A549 (cell line): ENCODE results near the gene CCDC83. TPM values are rescaled to one million over a fixed set of nuclear protein-coding genes. Genes with fewer than 3 reads are reported as not detected.

Source experiments
- ATAC-seq, 2 experiments: fragments of 200-7000 bp in 1 of 2; fragments of >200 bp in 1 of 2; cut with Nextera tagmentation in 1 of 2; cut with Tn5 transposase in 1 of 2; 3 replicates each; pipeline versions ENCODE4 v1.8.0 to v1.9.1; 2018 to 2020; ENCODE audit warnings: mild to moderate bottlenecking in 1 of 2, moderate library complexity in 1 of 2
- CTCF ChIA-PET: fragments of 300-600 bp; sonication (Branson Sonifier 250); formaldehyde crosslinking; extraction: SDS; loops from one replicate; lab custom pipeline; 2021; ENCODE audit warnings: antibody characterized with exemption, inconsistent platforms; lab: Yijun Ruan, JAX
- POLR2A ChIA-PET: fragments of 350-600 bp; formaldehyde crosslinking; extraction: SDS; loops from one replicate; lab custom pipeline; 2021; ENCODE audit warnings: antibody characterized with exemption, inconsistent platforms; lab: Yijun Ruan, JAX
- DNase-seq, 2 experiments: peaks; one replicate each; pipeline versions ENCODE4 v3.0.0 to v3.0.0-alpha.2; 2011 to 2016; ENCODE audit warnings: low read depth in 1 of 2, low spot score in 1 of 2
- FAIRE-seq: peaks from 2 replicates; lab custom pipeline; 2011; peaks lifted over from hg19 to GRCh38; lab: Jason Lieb, UNC
- H3K27ac ChIP-seq, 2 experiments: fragments of >200 bp; sonication (Bioruptor Twin); formaldehyde crosslinking; 3 replicates each; pipeline ENCODE4 v1.5.1; 2016 to 2017
- H3K4me1 ChIP-seq: fragments of >200 bp; sonication (Bioruptor Twin); formaldehyde crosslinking; 3 replicates; pipeline ENCODE4 v1.6.1; 2016
- H3K4me2 ChIP-seq: fragments of >200 bp; sonication (Bioruptor Twin); formaldehyde crosslinking; 3 replicates; pipeline ENCODE4 v1.6.1; 2016
- H3K4me3 ChIP-seq: fragments of >200 bp; sonication (Bioruptor Twin); formaldehyde crosslinking; 3 replicates; pipeline ENCODE4 v1.5.1; 2016
- H3K9me3 ChIP-seq: fragments of >200 bp; sonication (Bioruptor Twin); formaldehyde crosslinking; 3 replicates; pipeline ENCODE4 v1.6.1; 2016
- BCL3 ChIP-seq: fragments of >200 bp; sonication (Bioruptor Twin); formaldehyde crosslinking; IDR thresholded peaks from 3 replicates; pipeline ENCODE4 v1.6.1; 2016
- BHLHE40 ChIP-seq: IDR thresholded peaks from 2 replicates; pipeline ENCODE4 v1.6.1; 2012; ENCODE audit warnings: low read depth, low read length, inconsistent platforms
- CBX2 ChIP-seq: fragments of 200-600 bp; sonication (generic); IDR thresholded peaks from 2 replicates; pipeline ENCODE4 v1.6.1; 2016; ENCODE audit warnings: low read depth, mild to moderate bottlenecking, borderline replicate concordance
- CEBPB ChIP-seq, 2 experiments: fragments of >200 bp in 1 of 2; sonication (Bioruptor Twin) in 1 of 2; formaldehyde crosslinking in 1 of 2; IDR thresholded peaks; 2 replicates each; pipeline ENCODE4 v1.6.1; 2012 to 2016
- CHD2 ChIP-seq: fragments of 150-350 bp; IDR thresholded peaks from 2 replicates; pipeline ENCODE4 v1.6.1; 2014; ENCODE audit warnings: low read length; ENCODE audit not compliant: partially characterized antibody
- CTCF ChIP-seq: fragments of >200 bp; sonication (Bioruptor Twin); formaldehyde crosslinking; IDR thresholded peaks from 3 replicates; pipeline ENCODE4 v1.5.1; 2016
- EHF ChIP-seq: fragments of 250-450 bp; sonication (Bioruptor Pico); IDR thresholded peaks from 2 replicates; pipeline ENCODE4 v1.5.0; 2020; ENCODE audit warnings: mild to moderate bottlenecking
- FOSL2 ChIP-seq, 2 experiments: fragments of 450-650 bp in 1 of 2; fragments of >200 bp in 1 of 2; sonication (Bioruptor Twin) in 1 of 2; formaldehyde crosslinking; IDR thresholded peaks; 2 replicates each; pipeline versions ENCODE4 v1.5.0 to v1.6.1; 2016 to 2020; ENCODE audit warnings: mild to moderate bottlenecking in 1 of 2, moderate library complexity in 1 of 2
- FOXS1 ChIP-seq: fragments of 250-450 bp; sonication (Bioruptor Pico); IDR thresholded peaks from 2 replicates; pipeline ENCODE4 v1.5.0; 2020; ENCODE audit warnings: mild to moderate bottlenecking, moderate library complexity
- GATA3 ChIP-seq: IDR thresholded peaks from 2 replicates; pipeline ENCODE4 v1.6.1; 2012; ENCODE audit warnings: borderline replicate concordance
- HES2 ChIP-seq: fragments of >200 bp; sonication (Bioruptor Twin); formaldehyde crosslinking; IDR thresholded peaks from 2 replicates; pipeline ENCODE4 v1.6.1; 2016
- HMGXB4 ChIP-seq: fragments of 250-450 bp; sonication (Bioruptor Pico); IDR thresholded peaks from 2 replicates; pipeline ENCODE4 v1.5.0; 2021; ENCODE audit warnings: mild to moderate bottlenecking, moderate library complexity, borderline replicate concordance
- HOXB13 ChIP-seq: fragments of 250-450 bp; sonication (Bioruptor Pico); IDR thresholded peaks from 2 replicates; pipeline ENCODE4 v1.5.0; 2020; ENCODE audit warnings: low read depth, mild to moderate bottlenecking, moderate library complexity
- JUN ChIP-seq, 2 experiments: fragments of >200 bp; sonication (Bioruptor Twin); formaldehyde crosslinking; IDR thresholded peaks; 2 replicates in 1 of 2; 3 replicates in 1 of 2; pipeline ENCODE4 v1.6.1; 2016 to 2017
- MAFK ChIP-seq: fragments of 450-650 bp; IDR thresholded peaks from 2 replicates; pipeline ENCODE4 v1.6.1; 2014; ENCODE audit not compliant: partially characterized antibody
- MAZ ChIP-seq: fragments of 150-350 bp; IDR thresholded peaks from 2 replicates; pipeline ENCODE4 v1.6.1; 2014; ENCODE audit warnings: antibody characterized with exemption, low read depth, low read length, borderline replicate concordance
- MYC ChIP-seq: IDR thresholded peaks from 2 replicates; pipeline ENCODE4 v1.6.1; 2012; ENCODE audit warnings: mild to moderate bottlenecking, inconsistent platforms, low read length, improper control_type of control experiment, borderline replicate concordance
- NPAS2 ChIP-seq: fragments of 250-450 bp; sonication (Bioruptor Pico); IDR thresholded peaks from 2 replicates; pipeline ENCODE4 v1.8.0; 2022; ENCODE audit warnings: mild to moderate bottlenecking, moderate library complexity, borderline replicate concordance
- POLR2AphosphoS2 ChIP-seq: conservative IDR thresholded peaks from 2 replicates; pipeline ENCODE4 v1.6.1; 2012; ENCODE audit warnings: low read length, improper control_type of control experiment, inconsistent platforms
- RAD21 ChIP-seq, 2 experiments: fragments of >200 bp in 1 of 2; sonication (Bioruptor Twin) in 1 of 2; formaldehyde crosslinking in 1 of 2; IDR thresholded peaks in 1 of 2; conservative IDR thresholded peaks in 1 of 2; 2 replicates in 1 of 2; 3 replicates in 1 of 2; pipeline ENCODE4 v1.6.1; 2012 to 2018; ENCODE audit warnings: inconsistent platforms in 1 of 2
- RARB ChIP-seq: fragments of 250-450 bp; sonication (Bioruptor Pico); IDR thresholded peaks from 2 replicates; pipeline ENCODE4 v1.8.0; 2021; ENCODE audit warnings: mild to moderate bottlenecking, moderate library complexity
- RFX5 ChIP-seq: fragments of 450-650 bp; IDR thresholded peaks from 2 replicates; pipeline ENCODE4 v1.7.1; 2014; ENCODE audit warnings: antibody characterized with exemption, mild to moderate bottlenecking, moderate library complexity
- SMC3 ChIP-seq: fragments of >200 bp; sonication (Bioruptor Twin); formaldehyde crosslinking; IDR thresholded peaks from 3 replicates; pipeline ENCODE4 v1.6.1; 2018; ENCODE audit warnings: inconsistent platforms
- ZC3H11A ChIP-seq: fragments of 450-650 bp; IDR thresholded peaks from 2 replicates; pipeline ENCODE4 v1.6.1; 2014; ENCODE audit warnings: antibody characterized with exemption, mild to moderate bottlenecking
- ZSCAN20 ChIP-seq: fragments of 250-450 bp; sonication (Bioruptor Pico); IDR thresholded peaks from 2 replicates; pipeline ENCODE4 v1.8.0; 2022; ENCODE audit warnings: mild to moderate bottlenecking, moderate library complexity
- WGBS: methylation state at CpG from one replicate; pipeline ENCODE4 v1.1.6; 2017; ENCODE audit errors: missing lambda C conversion rate; 5-methylcytosine and 5-hydroxymethylcytosine counted together
- polyA plus RNA-seq, 4 experiments: library from polyadenylated mRNA; depleted of rRNA in 3 of 4; stranded (reverse); fragments of >200 nt; fragmentation: RNase III in 1 of 4; extraction: RNeasy Plus Mini Kit Qiagen cat#74134 plus additional on column Dnase treatment in 1 of 4; gene quantifications; 2 replicates in 3 of 4; 3 replicates in 1 of 4; pipeline ENCODE4 v1.2.3, GENCODE V29; 2011 to 2017

CCDC83 gene
- polyA plus RNA-seq, 2 of the 4 experiments (the other 2 are of a cell fraction) = not detected

GRCh38 chr11:85826116-85826855 lies 28.9 kb upstream of the CCDC83 start:
- peak; percentile 58 to 84 for DNase-seq
- peak; percentile 78 to 81 for ATAC-seq
- H3K4me1 ChIP-seq = peaks cover 62% of the 10 kb centered on the region
- ChIA-PET CTCF (interaction anchor here (0.6 to 5.2 kb wide), 26 partner anchors 9 to 230 kb away, joined by 3 to 35 read pairs (median 4); partner anchors contain the start of gene CCDC83), POLR2A (interaction anchor here (1.6 kb wide), 1 partner anchor 161 kb away, joined by 4 read pairs; the partner anchor contains the start of gene CREBZF)
- WGBS = 68% methylated on average over 7 of the region's 7 CpGs
- peak overlapping the region; percentile 71 to 80; a peak in 4 of 6 replicates for H3K27ac ChIP-seq
- peak overlapping the region; percentile 88 for H3K4me2 ChIP-seq
- no peak overlapping the region for H3K4me3 ChIP-seq
- no peak for FAIRE-seq
- no peaks in the 10 kb centered on the region for H3K9me3 ChIP-seq
- peak; percentile 81 for TF ChIP-seq SMC3
- no peak for TF ChIP-seq CEBPB (IDR thresholded peaks at IDR 0.05)
- TF ChIP-seq GATA3 = no peak
- TF ChIP-seq CTCF = peak; percentile 60
- no peak for TF ChIP-seq RFX5
- peak; percentile 59 to 74 for TF ChIP-seq RAD21 (conservative IDR thresholded peaks at IDR 0.05 in 1 of 2, IDR thresholded peaks at IDR 0.05 in 1 of 2)
- TF ChIP-seq, all 56 proteins: peak for 3

- DNase-seq = peak; percentile 69 to 85
- Histone ChIP-seq H3K27ac (peak overlapping the region; percentile 71 to 80), H3K9me3 (no peaks in the 10 kb centered on the region), H3K4me2 (peak overlapping the region; percentile 88), H3K4me1 (peaks cover 56% of the 10 kb centered on the region), H3K4me3 (0 out of 3 replicates have a peak overlapping the region, but pooled peaks have one; percentile 16)
- FAIRE-seq = no peak
- ChIA-PET CTCF (interaction anchor here (0.6 to 5.2 kb wide), 8 partner anchors 15 to 1434 kb away, joined by 3 to 35 read pairs (median 10); partner anchors contain the start of gene CCDC83), POLR2A (interaction anchor here (1.0 to 1.2 kb wide), 3 partner anchors 27 to 163 kb away, joined by 3 to 4 read pairs (median 3); partner anchors contain the start of gene CREBZF)
- ATAC-seq = peak; percentile 62 to 78
- 0% methylated on average over 2 of the region's 2 CpGs for WGBS
- TF ChIP-seq MAZ (no peak), FOSL2 (IDR thresholded peaks at IDR 0.05) (peak; percentile 97), FOSL2 (CRISPR knock-in tag; IDR thresholded peaks at IDR 0.05) (peak; percentile 98), NPAS2 (no peak), SMC3 (peak; percentile 27; the same call in 1 of the 3 replicates), RARB (CRISPR knock-in tag) (no peak), CBX2 (no peak), MAFK (peak; percentile 30), HMGXB4 (CRISPR knock-in tag) (no peak), HOXB13 (no peak; the same call in 1 of the 2 replicates), JUN (IDR thresholded peaks at IDR 0.05) (peak; percentile 41 to 93; a peak in 3 of 5 replicates), FOXS1 (CRISPR knock-in tag) (no peak), GATA3 (peak; percentile 99), MYC (0 out of 2 replicates have a peak, but pooled peaks have one; percentile 49), HES2 (no peak), BHLHE40 (no peak), ZSCAN20 (no peak), EHF (CRISPR knock-in tag) (no peak), CHD2 (no peak), BCL3 (peak; percentile 72; the same call in 1 of the 3 replicates), ZC3H11A (no peak), POLR2AphosphoS2 (no peak)
Measured at GRCh38 chr11:85827748-85828639, 27.2 kb upstream of the CCDC83 start.
